ENCODE data around the gene TEAD1.
A peak's percentile ranks its signal among the peaks of the same experiment; 100 is the strongest.

TEAD1 gene

GRCh38 chr11:12673924-12674570 is at the start of gene TEAD1:
TEAD1 (plus strand) TSS chr11:12674421.
- peak; percentile 94 for DNase-seq

- DNase-seq: no peak
Observed at GRCh38 chr11:12624595-12624994, 49.6 kb upstream of the TEAD1 start.

- DNase-seq: no peak
Observed at GRCh38 chr11:12625438-12626071, 48.7 kb upstream of the TEAD1 start.

- no peak for DNase-seq
Observed at GRCh38 chr11:12626616-12627015, 47.6 kb upstream of the TEAD1 start.

- no peak for DNase-seq
Observed at GRCh38 chr11:12628314-12628713, 45.9 kb upstream of the TEAD1 start.

- no peak for DNase-seq
Observed at GRCh38 chr11:12629601-12630313, 44.5 kb upstream of the TEAD1 start.

GRCh38 chr11:12631651-12632050 is 42.6 kb upstream of the TEAD1 start:
- DNase-seq: no peak

GRCh38 chr11:12634329-12634728 is 39.9 kb upstream of the TEAD1 start:
- DNase-seq: no peak

- no peak for DNase-seq
Observed at GRCh38 chr11:12636871-12637410, 37.3 kb upstream of the TEAD1 start.

GRCh38 chr11:12639388-12639787 is 34.8 kb upstream of the TEAD1 start:
- no peak for DNase-seq

- no peak for DNase-seq
Observed at GRCh38 chr11:12640355-12640754, 33.9 kb upstream of the TEAD1 start.

- DNase-seq: no peak
Observed at GRCh38 chr11:12640926-12641849, 33.0 kb upstream of the TEAD1 start.

- DNase-seq: no peak
Observed at GRCh38 chr11:12642040-12642439, 32.2 kb upstream of the TEAD1 start.

GRCh38 chr11:12642806-12643428 is 31.3 kb upstream of the TEAD1 start:
- no peak for DNase-seq

GRCh38 chr11:12646478-12646877 is 27.7 kb upstream of the TEAD1 start:
- no peak for DNase-seq

- no peak for DNase-seq
Observed at GRCh38 chr11:12653729-12654128, 20.5 kb upstream of the TEAD1 start.

GRCh38 chr11:12655842-12656241 is 18.4 kb upstream of the TEAD1 start:
- no peak for DNase-seq

GRCh38 chr11:12657336-12657735 is 16.9 kb upstream of the TEAD1 start:
- no peak for DNase-seq

GRCh38 chr11:12657981-12658380 is 16.2 kb upstream of the TEAD1 start:
- DNase-seq: no peak

GRCh38 chr11:12662101-12662689 is 12.0 kb upstream of the TEAD1 start:
- DNase-seq: no peak

GRCh38 chr11:12664385-12664784 is 9.8 kb upstream of the TEAD1 start:
- no peak for DNase-seq

- no peak for DNase-seq
Observed at GRCh38 chr11:12666915-12667314, 7.3 kb upstream of the TEAD1 start.

Measured in NCI-H187 (cell line).